H9 (cell line): ENCODE measurements around the gene DDX4. TPM values are rescaled to one million over a fixed set of nuclear protein-coding genes. Genes with fewer than 3 reads are reported as not detected.

Experiments
- DNase-seq: peaks from one replicate; pipeline ENCODE4 v3.0.0-alpha.2; 2017
- H2AFZ ChIP-seq: one replicate; pipeline ENCODE4 v1.6.1; 2013; ENCODE audit warnings: mild to moderate bottlenecking, low read length, control low read depth, moderate library complexity
- H2AK5ac ChIP-seq: 2 replicates; pipeline ENCODE4 v1.6.1; 2013; ENCODE audit warnings: low read length, control low read depth, mixed read lengths; ENCODE audit not compliant: insufficient read length
- H2BK120ac ChIP-seq: one replicate; pipeline ENCODE4 v1.6.1; 2013; ENCODE audit warnings: low read depth, mild to moderate bottlenecking, low read length, control low read depth, inconsistent platforms; ENCODE audit not compliant: poor library complexity, severe bottlenecking
- H2BK12ac ChIP-seq: 2 replicates; pipeline ENCODE4 v1.6.1; 2013; ENCODE audit warnings: low read length, control low read depth, mixed read lengths, low read depth; ENCODE audit not compliant: insufficient read length
- H2BK15ac ChIP-seq: 2 replicates; pipeline ENCODE4 v1.6.1; 2013; ENCODE audit warnings: low read depth, low read length, control low read depth
- H2BK20ac ChIP-seq: one replicate; pipeline ENCODE4 v1.6.1; 2013; ENCODE audit warnings: low read depth, mild to moderate bottlenecking, low read length, control low read depth, inconsistent platforms; ENCODE audit not compliant: poor library complexity, severe bottlenecking
- H2BK5ac ChIP-seq: 2 replicates; pipeline ENCODE4 v1.6.1; 2013; ENCODE audit warnings: low read length, control low read depth, mixed read lengths; ENCODE audit not compliant: insufficient read length
- H3K14ac ChIP-seq: 2 replicates; pipeline ENCODE4 v1.6.1; 2013; ENCODE audit warnings: low read length, control low read depth; ENCODE audit not compliant: insufficient read depth
- H3K18ac ChIP-seq: 2 replicates; pipeline ENCODE4 v1.6.1; 2013; ENCODE audit warnings: low read depth, mild to moderate bottlenecking, mixed read lengths, low read length, control low read depth; ENCODE audit not compliant: insufficient read length
- H3K23ac ChIP-seq: 2 replicates; pipeline ENCODE4 v1.6.1; 2013; ENCODE audit warnings: low read length, control low read depth, mixed read lengths, low read depth; ENCODE audit not compliant: insufficient read length
- H3K23me2 ChIP-seq: 2 replicates; pipeline ENCODE4 v1.6.1; 2013; ENCODE audit warnings: low read depth, mild to moderate bottlenecking, mixed read lengths, low read length, control low read depth; ENCODE audit not compliant: insufficient read length, poor library complexity, severe bottlenecking
- H3K27ac ChIP-seq: 2 replicates; pipeline ENCODE4 v1.5.1; 2013; ENCODE audit warnings: low read length, control low read depth, mixed read lengths, low read depth; ENCODE audit not compliant: insufficient read length
- H3K27me3 ChIP-seq: 2 replicates; pipeline ENCODE4 v1.6.1; 2013; ENCODE audit warnings: low read length, control low read depth, inconsistent platforms; ENCODE audit not compliant: insufficient read depth
- H3K4ac ChIP-seq: 2 replicates; pipeline ENCODE4 v1.6.1; 2013; ENCODE audit warnings: low read depth, mild to moderate bottlenecking, control low read depth, inconsistent platforms, low read length, moderate library complexity
- H3K4me1 ChIP-seq: 2 replicates; pipeline ENCODE4 v1.6.1; 2013; ENCODE audit warnings: low read length, control low read depth, inconsistent platforms; ENCODE audit not compliant: insufficient read depth
- H3K4me2 ChIP-seq: 2 replicates; pipeline ENCODE4 v1.6.1; 2013; ENCODE audit warnings: low read length, control low read depth, mixed read lengths; ENCODE audit not compliant: insufficient read length, insufficient read depth
- H3K56ac ChIP-seq: 2 replicates; pipeline ENCODE4 v1.6.1; 2013; ENCODE audit warnings: low read depth, mild to moderate bottlenecking, mixed read lengths, low read length, control low read depth; ENCODE audit not compliant: insufficient read length
- H3K79me1 ChIP-seq: 2 replicates; pipeline ENCODE4 v1.6.1; 2013; ENCODE audit warnings: low read depth, mild to moderate bottlenecking, moderate library complexity, low read length, control low read depth, inconsistent platforms; ENCODE audit not compliant: insufficient read depth, poor library complexity, severe bottlenecking
- H3K79me2 ChIP-seq: 2 replicates; pipeline ENCODE4 v1.6.1; 2013; ENCODE audit warnings: low read length, control low read depth, inconsistent platforms; ENCODE audit not compliant: insufficient read depth
- H3K9ac ChIP-seq: 2 replicates; pipeline ENCODE4 v1.6.1; 2013; ENCODE audit warnings: low read length, control low read depth, mixed read lengths; ENCODE audit not compliant: insufficient read length; ENCODE audit errors: extremely low read depth
- H3K9me3 ChIP-seq: one replicate; pipeline ENCODE4 v1.6.1; 2013; ENCODE audit warnings: low read depth, low read length, inconsistent platforms; ENCODE audit not compliant: control insufficient read depth
- H3T11ph ChIP-seq: one replicate; pipeline ENCODE4 v1.6.1; 2013; ENCODE audit warnings: mild to moderate bottlenecking, low read length, control low read depth, inconsistent platforms
- H4K20me1 ChIP-seq: one replicate; pipeline ENCODE4 v1.6.1; 2013; ENCODE audit not compliant: control insufficient read depth, insufficient read length, insufficient read depth
- H4K5ac ChIP-seq: 2 replicates; pipeline ENCODE4 v1.6.1; 2013; ENCODE audit warnings: low read depth, mild to moderate bottlenecking, mixed read lengths, low read length, control low read depth; ENCODE audit not compliant: insufficient read length
- H4K8ac ChIP-seq: replicated peaks from 2 replicates; pipeline ENCODE4 v1.6.1; 2013; ENCODE audit warnings: low read length, control low read depth, mixed read lengths, low read depth; ENCODE audit not compliant: insufficient read length
- H4K91ac ChIP-seq: 2 replicates; pipeline ENCODE4 v1.6.1; 2013; ENCODE audit warnings: low read depth, mild to moderate bottlenecking, moderate library complexity, mixed read lengths, low read length, control low read depth; ENCODE audit not compliant: insufficient read length
- H3K27ac Mint-ChIP-seq, 3 experiments: 2 replicates in 2 of 3; 3 replicates in 1 of 3; pipeline ENCODE4 v1.8.0; 2020 to 2021; ENCODE audit warnings: mixed read lengths in 3 of 3, mild to moderate bottlenecking in 1 of 3, moderate library complexity in 1 of 3
- H3K27me3 Mint-ChIP-seq: 2 replicates; pipeline ENCODE4 v1.8.0; 2021; ENCODE audit warnings: low read depth, mild to moderate bottlenecking, moderate library complexity, mixed read lengths
- H3K36me3 Mint-ChIP-seq, 3 experiments: 2 replicates in 2 of 3; 3 replicates in 1 of 3; pipeline ENCODE4 v1.8.0; 2020 to 2021; ENCODE audit warnings: low read depth in 3 of 3, mixed read lengths in 3 of 3; ENCODE audit not compliant: insufficient read depth in 1 of 3
- H3K4me1 Mint-ChIP-seq, 2 experiments: 2 replicates each; pipeline ENCODE4 v1.8.0; 2020; ENCODE audit warnings: mixed read lengths in 2 of 2
- H3K4me3 Mint-ChIP-seq, 2 experiments: 2 replicates in 1 of 2; 3 replicates in 1 of 2; pipeline ENCODE4 v1.8.0; 2020 to 2021; ENCODE audit warnings: mild to moderate bottlenecking in 2 of 2, mixed read lengths in 2 of 2, moderate library complexity in 1 of 2
- H3K9me3 Mint-ChIP-seq, 2 experiments: 2 replicates in 1 of 2; 3 replicates in 1 of 2; pipeline ENCODE4 v1.8.0; 2020; ENCODE audit warnings: mild to moderate bottlenecking in 2 of 2, mixed read lengths in 2 of 2, moderate library complexity in 1 of 2
- CTCF ChIP-seq: fragments of 200-600 bp; sonication (generic); conservative IDR thresholded peaks from 3 replicates; pipeline ENCODE4 v1.8.0; 2021; ENCODE audit warnings: antibody characterized with exemption, mild to moderate bottlenecking
- WGBS: extraction: QIAGEN DNeasy Blood & Tissue Kit; methylation state at CpG from one replicate; pipeline ENCODE4 v1.1.7; 2013; ENCODE audit warnings: missing lambda C conversion rate, low lambda C conversion rate, mixed read lengths; ENCODE audit not compliant: insufficient read length; ENCODE audit errors: extremely low coverage; 5-methylcytosine and 5-hydroxymethylcytosine counted together
- total RNA-seq: library from RNA; stranded (reverse); gene quantifications from 2 replicates; pipeline ENCODE4 v1.2.1, GENCODE V29; 2021

Gene DDX4
- total RNA-seq, 1 experiment from 2014 or later, result not detected

- Histone ChIP-seq H2BK5ac (no peak overlapping the region), H3K4me1 (peaks cover 3% of the 10 kb centered on the region; the same call in 1 of the 2 replicates), H2BK120ac (no peak overlapping the region), H3K56ac (no peak overlapping the region), H4K20me1 (no peaks in the 10 kb centered on the region), H3K27ac (no peak overlapping the region), H3K27me3 (no peaks in the 10 kb centered on the region), H3K9me3 (no peaks in the 10 kb centered on the region), H2AFZ (no peak overlapping the region), H4K8ac (no peak overlapping the region), H2BK15ac (no peak overlapping the region), H2BK12ac (no peak overlapping the region), H3K23ac (no peak overlapping the region), H3K23me2 (peaks cover 12% of the 10 kb centered on the region), H3K4me2 (no peak overlapping the region), H3K4ac (no peak overlapping the region), H3K14ac (no peak overlapping the region), H4K91ac (no peak overlapping the region), H2AK5ac (no peak overlapping the region), H3K79me2 (0 out of 2 replicates have a peak, but pooled peaks cover 6% of the 10 kb centered on the region), H3K18ac (no peak overlapping the region), H3T11ph (no peak overlapping the region), H2BK20ac (no peak overlapping the region), H4K5ac (no peak overlapping the region), H3K9ac (no peak overlapping the region), H3K79me1 (no peaks in the 10 kb centered on the region)
- DNase-seq, result peak; percentile 41
- no peak overlapping the region for H3K4me3 Mint-ChIP-seq
- H3K4me1 Mint-ChIP-seq, result peaks cover 12 to 16% of the 10 kb centered on the region in 2 experiments
- H3K9me3 Mint-ChIP-seq, result peaks cover 32% of the 10 kb centered on the region in 2 experiments
- H3K36me3 Mint-ChIP-seq, result peaks cover 11 to 42% (median 26%) of the 10 kb centered on the region in 3 experiments; a peak in 6 of 7 replicates
- no peak overlapping the region for H3K27ac Mint-ChIP-seq
- no peaks in the 10 kb centered on the region; the same call in 1 of the 2 replicates for H3K27me3 Mint-ChIP-seq
- no CpG with 5 or more reads among the region's 1 CpG for WGBS
- peak; percentile 33; the same call in 1 of the 3 replicates for TF ChIP-seq CTCF
These were observed 23.5 kb upstream of the DDX4 start for GRCh38 chr5:55714339-55714738.
